Body of pancreas (tissue), 4 donors: Measurements from ENCODE around the gene DAB2IP.

Experiments used
- CTCF ChIP-seq, 7 experiments: fragments of 450-650 bp in 4 of 7; fragments of 200-600 bp in 3 of 7; sonication (generic) in 3 of 7; IDR thresholded peaks; one replicate each; pipeline ENCODE4 v1.5.1; 2016 to 2019; ENCODE audit warnings: antibody characterized with exemption in 7 of 7
- POLR2A ChIP-seq, 3 donors: fragments of 450-650 bp; IDR thresholded peaks; one replicate each; pipeline ENCODE4 v1.6.1; 2016; ENCODE audit warnings: antibody characterized with exemption in 3 of 3, mild to moderate bottlenecking in 2 of 3

GRCh38 chr9:121725008-121725775 lies 73.8 kb downstream of the DAB2IP start:
- no peak for TF ChIP-seq CTCF (IDR thresholded peaks at IDR 0.05)
- TF ChIP-seq POLR2A (IDR thresholded peaks at IDR 0.05) = no peak
